SIG-M5 treated with dmso at 0.1 percent for 504 hours (cell line): ENCODE measurements around the gene GJB3.
"Not testable (repeated sequence)": the region's sequence is repeated elsewhere in the genome, so short reads cannot be mapped to it uniquely, and the experiment has no call there.

Experiments
- DNase-seq: peaks from one replicate; lab custom pipeline; 2025; ENCODE audit not compliant: unreplicated experiment; lab: John Stamatoyannopoulos, UW

GJB3 gene

GRCh38 chr1:34785231-34785874 is 4.3 kb downstream of the GJB3 start:
- no peak for DNase-seq

- no peak for DNase-seq
These were observed 5.0 kb downstream of the GJB3 start for GRCh38 chr1:34785875-34786470.

GRCh38 chr1:34786521-34787325 is 5.7 kb downstream of the GJB3 start:
- peak; percentile 69 for DNase-seq

GRCh38 chr1:34787461-34788420 is 6.7 kb downstream of the GJB3 start:
- peak; percentile 7 for DNase-seq

- no peak for DNase-seq
These were observed 10.0 kb downstream of the GJB3 start for GRCh38 chr1:34790985-34791384.

- no peak for DNase-seq
These were observed 11.4 kb downstream of the GJB3 start for GRCh38 chr1:34792424-34792823.

GRCh38 chr1:34792868-34793727 is 12.1 kb downstream of the GJB3 start, which contains the start of gene GJA4:
TSS of gene GJA4 (plus strand) at chr1:34792999. CDS start at chr1:34794214, 1,215 bp downstream.
- no peak for DNase-seq

GRCh38 chr1:34794001-34794789 is 13.2 kb downstream of the GJB3 start:
- no peak for DNase-seq

GRCh38 chr1:34794790-34795180 is 13.8 kb downstream of the GJB3 start:
- DNase-seq: no peak

GRCh38 chr1:34795916-34796315 is 14.9 kb downstream of the GJB3 start:
- DNase-seq: no peak

GRCh38 chr1:34796990-34797389 is 16.0 kb downstream of the GJB3 start:
- no peak for DNase-seq

GRCh38 chr1:34800214-34800613 is 19.2 kb downstream of the GJB3 start:
- DNase-seq: no peak

GRCh38 chr1:34803770-34804169 is 22.8 kb downstream of the GJB3 start:
- no peak for DNase-seq

GRCh38 chr1:34806396-34806795 is 25.4 kb downstream of the GJB3 start:
- DNase-seq: no peak

- no peak for DNase-seq
These were observed 27.2 kb downstream of the GJB3 start for GRCh38 chr1:34808051-34808810.

GRCh38 chr1:34810781-34811180 is 29.8 kb downstream of the GJB3 start:
- not testable (repeated sequence) for DNase-seq

GRCh38 chr1:34816332-34816731 is 35.3 kb downstream of the GJB3 start:
- no peak for DNase-seq

GRCh38 chr1:34816778-34817177 is 35.8 kb downstream of the GJB3 start:
- DNase-seq: no peak
